DOHH2 (cell line): ENCODE data around the gene CNPPD1.

Source experiments
- H3F3A ChIP-seq: fragments of 200-600 bp; sonication (generic), shearing (Covaris generic); 2 replicates; pipeline ENCODE4 v1.6.0; 2016; ENCODE audit warnings: antibody characterized with exemption, mild to moderate bottlenecking; ENCODE audit not compliant: control insufficient read depth, insufficient read depth
- H3K27ac ChIP-seq: fragments of 200-600 bp; sonication (generic); 2 replicates; pipeline ENCODE4 v1.5.1; 2014; ENCODE audit warnings: low read depth, mild to moderate bottlenecking, low read length, moderate library complexity
- H3K27me3 ChIP-seq: fragments of 200-600 bp; sonication (generic); 2 replicates; pipeline ENCODE4 v1.6.1; 2014; ENCODE audit warnings: mild to moderate bottlenecking, low read length, mixed read lengths; ENCODE audit not compliant: control insufficient read depth
- H3K36me3 ChIP-seq: fragments of 200-600 bp; sonication (generic); 2 replicates; pipeline ENCODE4 v1.6.1; 2014; ENCODE audit warnings: mild to moderate bottlenecking, low read length, moderate library complexity, mixed read lengths; ENCODE audit not compliant: control insufficient read depth
- H3K4me1 ChIP-seq: fragments of 200-600 bp; sonication (generic); 2 replicates; pipeline ENCODE4 v1.6.1; 2014; ENCODE audit warnings: mild to moderate bottlenecking, low read length, mixed read lengths; ENCODE audit not compliant: control insufficient read depth
- H3K4me2 ChIP-seq: fragments of 200-600 bp; sonication (generic); 2 replicates; pipeline ENCODE4 v1.6.0; 2014; ENCODE audit warnings: mild to moderate bottlenecking, low read length, moderate library complexity
- H3K4me3 ChIP-seq: fragments of 200-600 bp; sonication (generic); 2 replicates; pipeline ENCODE4 v1.5.1; 2014; ENCODE audit warnings: mild to moderate bottlenecking, low read length, mixed read lengths
- H3K79me2 ChIP-seq: fragments of 200-600 bp; sonication (generic); 2 replicates; pipeline ENCODE4 v1.6.1; 2014; ENCODE audit warnings: mild to moderate bottlenecking, low read length, mixed read lengths; ENCODE audit not compliant: control insufficient read depth
- H3K9me2 ChIP-seq: fragments of 200-600 bp; sonication (generic); replicated peaks from 2 replicates; pipeline ENCODE4 v1.6.1; 2014; ENCODE audit warnings: mild to moderate bottlenecking, low read length, mixed read lengths; ENCODE audit not compliant: control insufficient read depth
- H3K9me3 ChIP-seq: fragments of 200-600 bp; sonication (generic); 2 replicates; pipeline ENCODE4 v1.6.1; 2014; ENCODE audit warnings: antibody characterized with exemption, low read length, mixed read lengths; ENCODE audit not compliant: control insufficient read depth, insufficient read depth
- H4K20me1 ChIP-seq: fragments of 200-600 bp; sonication (generic); 2 replicates; pipeline ENCODE4 v1.6.0; 2014; ENCODE audit warnings: low read depth, mild to moderate bottlenecking, antibody characterized with exemption, low read length, moderate library complexity; ENCODE audit not compliant: control insufficient read depth, insufficient read depth
- EZH2phosphoT487 ChIP-seq: fragments of 200-600 bp; sonication (generic); IDR thresholded peaks from 2 replicates; pipeline ENCODE4 v1.6.1; 2017; ENCODE audit warnings: borderline replicate concordance, mild to moderate bottlenecking, antibody characterized with exemption, low read length, moderate library complexity, mixed read lengths
- TF ChIP-seq, protein P1 (sequence below): fragments of 200-600 bp; sonication (generic); IDR thresholded peaks from one replicate; pipeline ENCODE4 v1.5.1; 2014; ENCODE audit warnings: antibody characterized with exemption, mild to moderate bottlenecking, low read depth, low read length; ENCODE audit not compliant: poor library complexity, severe bottlenecking

The CNPPD1 gene

DNA sequence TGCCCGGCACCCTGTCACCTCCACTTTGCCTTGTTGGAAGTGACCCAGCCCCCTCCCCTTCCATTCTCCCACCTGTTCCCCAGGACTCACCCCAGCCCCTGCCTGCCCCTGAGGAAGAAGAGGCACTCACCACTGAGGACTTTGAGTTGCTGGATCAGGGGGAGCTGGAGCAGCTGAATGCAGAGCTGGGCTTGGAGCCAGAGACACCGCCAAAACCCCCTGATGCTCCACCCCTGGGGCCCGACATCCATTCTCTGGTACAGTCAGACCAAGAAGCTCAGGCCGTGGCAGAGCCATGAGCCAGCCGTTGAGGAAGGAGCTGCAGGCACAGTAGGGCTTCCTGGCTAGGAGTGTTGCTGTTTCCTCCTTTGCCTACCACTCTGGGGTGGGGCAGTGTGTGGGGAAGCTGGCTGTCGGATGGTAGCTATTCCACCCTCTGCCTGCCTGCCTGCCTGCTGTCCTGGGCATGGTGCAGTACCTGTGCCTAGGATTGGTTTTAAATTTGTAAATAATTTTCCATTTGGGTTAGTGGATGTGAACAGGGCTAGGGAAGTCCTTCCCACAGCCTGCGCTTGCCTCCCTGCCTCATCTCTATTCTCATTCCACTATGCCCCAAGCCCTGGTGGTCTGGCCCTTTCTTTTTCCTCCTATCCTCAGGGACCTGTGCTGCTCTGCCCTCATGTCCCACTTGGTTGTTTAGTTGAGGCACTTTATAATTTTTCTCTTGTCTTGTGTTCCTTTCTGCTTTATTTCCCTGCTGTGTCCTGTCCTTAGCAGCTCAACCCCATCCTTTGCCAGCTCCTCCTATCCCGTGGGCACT lies 5.8 kb upstream of the CNPPD1 start:
- Histone ChIP-seq H3K36me3 (peaks cover 65% of the 10 kb centered on the region), H3K27ac (no peak overlapping the region), H3K4me3 (no peak overlapping the region), H3K9me2 (no peaks in the 10 kb centered on the region), H3K4me1 (peaks cover 14% of the 10 kb centered on the region), H3K4me2 (no peak overlapping the region), H3F3A (peaks cover 7% of the 10 kb centered on the region), H3K9me3 (no peaks in the 10 kb centered on the region), H3K27me3 (no peaks in the 10 kb centered on the region), H4K20me1 (0 out of 2 replicates have a peak, but pooled peaks cover 5% of the 10 kb centered on the region), H3K79me2 (peaks cover 24% of the 10 kb centered on the region)
- TF ChIP-seq, protein P1, sequence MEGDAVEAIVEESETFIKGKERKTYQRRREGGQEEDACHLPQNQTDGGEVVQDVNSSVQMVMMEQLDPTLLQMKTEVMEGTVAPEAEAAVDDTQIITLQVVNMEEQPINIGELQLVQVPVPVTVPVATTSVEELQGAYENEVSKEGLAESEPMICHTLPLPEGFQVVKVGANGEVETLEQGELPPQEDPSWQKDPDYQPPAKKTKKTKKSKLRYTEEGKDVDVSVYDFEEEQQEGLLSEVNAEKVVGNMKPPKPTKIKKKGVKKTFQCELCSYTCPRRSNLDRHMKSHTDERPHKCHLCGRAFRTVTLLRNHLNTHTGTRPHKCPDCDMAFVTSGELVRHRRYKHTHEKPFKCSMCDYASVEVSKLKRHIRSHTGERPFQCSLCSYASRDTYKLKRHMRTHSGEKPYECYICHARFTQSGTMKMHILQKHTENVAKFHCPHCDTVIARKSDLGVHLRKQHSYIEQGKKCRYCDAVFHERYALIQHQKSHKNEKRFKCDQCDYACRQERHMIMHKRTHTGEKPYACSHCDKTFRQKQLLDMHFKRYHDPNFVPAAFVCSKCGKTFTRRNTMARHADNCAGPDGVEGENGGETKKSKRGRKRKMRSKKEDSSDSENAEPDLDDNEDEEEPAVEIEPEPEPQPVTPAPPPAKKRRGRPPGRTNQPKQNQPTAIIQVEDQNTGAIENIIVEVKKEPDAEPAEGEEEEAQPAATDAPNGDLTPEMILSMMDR = no peak
- TF ChIP-seq EZH2phosphoT487 = no peak

DNA sequence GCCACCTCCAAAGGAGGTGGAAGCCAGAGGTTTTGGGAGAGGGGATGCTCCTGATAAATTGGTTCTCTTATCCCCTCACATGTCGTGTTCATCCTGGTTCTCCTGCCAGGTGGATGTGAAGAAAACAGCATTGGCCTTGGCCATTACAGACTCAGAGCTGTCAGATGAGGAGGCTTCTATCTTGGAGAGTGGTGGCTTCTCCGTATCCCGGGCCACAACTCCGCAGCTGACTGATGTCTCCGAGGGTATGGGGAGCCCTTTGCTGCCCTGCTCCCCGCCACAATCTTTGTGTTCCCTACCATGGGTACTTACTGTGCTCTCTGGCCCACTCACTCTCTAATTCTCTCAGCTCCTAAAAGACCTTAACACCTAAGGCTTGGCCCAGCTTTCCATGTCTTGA lies 4.8 kb upstream of the CNPPD1 start:
- Histone ChIP-seq H3K9me2 (no peaks in the 10 kb centered on the region), H3K36me3 (peaks cover 69% of the 10 kb centered on the region), H3K27me3 (no peaks in the 10 kb centered on the region), H3K4me1 (peaks cover 20% of the 10 kb centered on the region), H3K79me2 (peaks cover 27% of the 10 kb centered on the region), H3F3A (peaks cover 15% of the 10 kb centered on the region), H3K27ac (no peak overlapping the region), H3K4me2 (no peak overlapping the region), H3K4me3 (no peak overlapping the region), H4K20me1 (0 out of 2 replicates have a peak, but pooled peaks cover 5% of the 10 kb centered on the region), H3K9me3 (no peaks in the 10 kb centered on the region)
- TF ChIP-seq, protein P1 = no peak
- TF ChIP-seq EZH2phosphoT487 = no peak

DNA sequence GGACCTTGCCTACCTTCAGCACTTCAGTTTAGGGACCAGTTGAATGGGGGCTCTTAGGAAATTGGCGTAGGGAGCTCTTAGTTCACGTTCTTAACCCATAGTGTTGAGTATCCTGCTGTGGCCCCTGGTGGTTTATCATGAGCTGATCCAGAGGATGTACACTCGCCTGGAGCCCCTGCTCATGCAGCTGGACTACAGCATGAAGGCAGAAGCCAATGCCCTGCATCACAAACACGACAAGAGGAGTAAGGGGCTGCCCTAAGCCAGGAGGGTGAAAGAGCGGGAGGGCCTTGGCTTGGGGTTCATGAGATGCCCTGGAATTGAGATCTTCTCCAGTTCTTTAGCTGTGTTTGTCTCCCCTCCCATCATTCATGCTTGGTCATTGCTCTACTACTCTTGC lies 4.2 kb upstream of the CNPPD1 start:
- TF ChIP-seq, protein P1 = no peak
- TF ChIP-seq EZH2phosphoT487 = no peak
- H3K4me3 ChIP-seq = no peak overlapping the region
- no peak overlapping the region for H3K27ac ChIP-seq
- no peaks in the 10 kb centered on the region for H3K9me2 ChIP-seq
- no peaks in the 10 kb centered on the region for H3K9me3 ChIP-seq
- no peak overlapping the region for H3K4me2 ChIP-seq
- peaks cover 16% of the 10 kb centered on the region for H3F3A ChIP-seq
- 0 out of 2 replicates have a peak, but pooled peaks cover 5% of the 10 kb centered on the region for H4K20me1 ChIP-seq
- H3K79me2 ChIP-seq = peaks cover 33% of the 10 kb centered on the region
- H3K27me3 ChIP-seq = no peaks in the 10 kb centered on the region
- H3K36me3 ChIP-seq = peaks cover 71% of the 10 kb centered on the region
- peaks cover 22% of the 10 kb centered on the region for H3K4me1 ChIP-seq
